ENCODE results near the gene PARVA. TPM values are rescaled to one million over a fixed set of nuclear protein-coding genes. Genes with fewer than 3 reads are reported as not detected.

The PARVA gene
- total RNA-seq, 1 experiment from 2014 or later, result 22.9 TPM

- Mint-ChIP-seq H3K9me3 (ENCODE audit: low read depth, unreplicated experiment) (peaks cover 6% of the 10 kb centered on the region), H3K27ac (ENCODE audit: unreplicated experiment) (no peak overlapping the region), H3K4me3 (ENCODE audit: low read depth, unreplicated experiment) (no peak overlapping the region), H3K4me1 (ENCODE audit: low read depth, unreplicated experiment) (peaks cover 16% of the 10 kb centered on the region), H3K27me3 (ENCODE audit: unreplicated experiment) (peaks cover 21% of the 10 kb centered on the region), H3K36me3 (ENCODE audit: insufficient read depth, unreplicated experiment) (no peaks in the 10 kb centered on the region)
- no peak for TF ChIP-seq CTCF (IDR thresholded peaks at IDR 0.05; ENCODE audit: unreplicated experiment)
- intact Hi-C loops (cut with micrococcal nuclease; ENCODE audit: unreplicated experiment), result no loop called here
- DNase-seq, result no peak
- BruUV-seq (replicated peaks), result no TSS peak
- CTCF ChIA-PET, result no interaction called here
Observed at GRCh38 chr11:12552692-12553091, 175.3 kb downstream of the PARVA start.

- DNase-seq, result no peak
- no peak for TF ChIP-seq CTCF (IDR thresholded peaks at IDR 0.05; ENCODE audit: unreplicated experiment)
- H3K27ac Mint-ChIP-seq (ENCODE audit: unreplicated experiment), result no peak overlapping the region
- peaks cover 6% of the 10 kb centered on the region for H3K9me3 Mint-ChIP-seq (ENCODE audit: low read depth, unreplicated experiment)
- CTCF ChIA-PET, result interaction anchor here (0.7 kb wide), 1 partner anchor 1209 kb away, joined by 3 read pairs; no protein-coding TSS in a partner anchor
- no peaks in the 10 kb centered on the region for H3K36me3 Mint-ChIP-seq (ENCODE audit: insufficient read depth, unreplicated experiment)
- intact Hi-C loops (cut with micrococcal nuclease; ENCODE audit: unreplicated experiment), result no loop called here
- H3K4me3 Mint-ChIP-seq (ENCODE audit: low read depth, unreplicated experiment), result no peak overlapping the region
- peaks cover 32% of the 10 kb centered on the region for H3K27me3 Mint-ChIP-seq (ENCODE audit: unreplicated experiment)
- BruUV-seq (replicated peaks), result no TSS peak
- H3K4me1 Mint-ChIP-seq (ENCODE audit: low read depth, unreplicated experiment), result peaks cover 16% of the 10 kb centered on the region
Observed at GRCh38 chr11:12554122-12554521, 176.8 kb downstream of the PARVA start.

- no peak overlapping the region for H3K27ac Mint-ChIP-seq (ENCODE audit: unreplicated experiment)
- peaks cover 6% of the 10 kb centered on the region for H3K9me3 Mint-ChIP-seq (ENCODE audit: low read depth, unreplicated experiment)
- no TSS peak for BruUV-seq (replicated peaks)
- CTCF ChIA-PET, result no interaction called here
- peaks cover 16% of the 10 kb centered on the region for H3K4me1 Mint-ChIP-seq (ENCODE audit: low read depth, unreplicated experiment)
- intact Hi-C loops (cut with micrococcal nuclease; ENCODE audit: unreplicated experiment), result no loop called here
- H3K4me3 Mint-ChIP-seq (ENCODE audit: low read depth, unreplicated experiment), result no peak overlapping the region
- no peak for DNase-seq
- peaks cover 45% of the 10 kb centered on the region for H3K27me3 Mint-ChIP-seq (ENCODE audit: unreplicated experiment)
- H3K36me3 Mint-ChIP-seq (ENCODE audit: insufficient read depth, unreplicated experiment), result no peaks in the 10 kb centered on the region
- no peak for TF ChIP-seq CTCF (IDR thresholded peaks at IDR 0.05; ENCODE audit: unreplicated experiment)
Observed at GRCh38 chr11:12556155-12556554, 178.8 kb downstream of the PARVA start.

GRCh38 chr11:12556788-12557384, 179.5 kb downstream of the PARVA start:
- CTCF ChIA-PET, result interaction anchor here (1.3 kb wide), 1 partner anchor 42 kb away, joined by 3 read pairs; no protein-coding TSS in a partner anchor
- Mint-ChIP-seq H3K27ac (ENCODE audit: unreplicated experiment) (no peak overlapping the region), H3K9me3 (ENCODE audit: low read depth, unreplicated experiment) (peaks cover 6% of the 10 kb centered on the region), H3K36me3 (ENCODE audit: insufficient read depth, unreplicated experiment) (no peaks in the 10 kb centered on the region), H3K27me3 (ENCODE audit: unreplicated experiment) (peaks cover 50% of the 10 kb centered on the region), H3K4me1 (ENCODE audit: low read depth, unreplicated experiment) (peaks cover 16% of the 10 kb centered on the region), H3K4me3 (ENCODE audit: low read depth, unreplicated experiment) (no peak overlapping the region)
- BruUV-seq (replicated peaks), result no TSS peak
- no peak for DNase-seq
- intact Hi-C loops (cut with micrococcal nuclease; ENCODE audit: unreplicated experiment), result no loop called here
- no peak for TF ChIP-seq CTCF (IDR thresholded peaks at IDR 0.05; ENCODE audit: unreplicated experiment)

Measured in Calu3 (cell line).